Spleen (tissue), 11 donors: Measurements from ENCODE around the gene RASEF. TPM values are rescaled to one million over a fixed set of nuclear protein-coding genes. Genes with fewer than 3 reads are reported as not detected.
"Not testable (repeated sequence)": the region's sequence is repeated elsewhere in the genome, so short reads cannot be mapped to it uniquely, and the experiment has no call there.

Experiments
- DNase-seq: peaks from one replicate; pipeline ENCODE4 v3.0.0-alpha.2; 2020
- H3K27ac ChIP-seq, 8 donors: fragments of 200-600 bp; sonication (generic) in 7 of 8; 1 replicate in 4 of 8; 2 replicates in 4 of 8; pipeline versions ENCODE4 v1.5.0 to v1.8.0; 2016 to 2021; ENCODE audit warnings: inconsistent platforms in 4 of 8, mild to moderate bottlenecking in 4 of 8, moderate library complexity in 1 of 8
- H3K27me3 ChIP-seq, 7 donors: fragments of 200-600 bp; sonication (generic) in 6 of 7; replicated peaks in 1 of 7; 1 replicate in 4 of 7; 2 replicates in 3 of 7; pipeline versions ENCODE4 v1.5.0 to v1.8.0; 2016 to 2021; ENCODE audit warnings: inconsistent platforms in 3 of 7, mild to moderate bottlenecking in 1 of 7
- H3K36me3 ChIP-seq, 6 donors: fragments of 200-600 bp; sonication (generic) in 5 of 6; 1 replicate in 4 of 6; 2 replicates in 2 of 6; pipeline versions ENCODE4 v1.5.0 to v1.8.0; 2016 to 2021; ENCODE audit warnings: inconsistent platforms in 2 of 6
- H3K4me1 ChIP-seq, 6 donors: fragments of 200-600 bp; sonication (generic) in 5 of 6; 1 replicate in 3 of 6; 2 replicates in 3 of 6; pipeline versions ENCODE4 v1.5.0 to v1.8.0; 2016 to 2021; ENCODE audit warnings: inconsistent platforms in 3 of 6
- H3K4me3 ChIP-seq, 8 donors: fragments of 200-600 bp; sonication (generic) in 7 of 8; 1 replicate in 4 of 8; 2 replicates in 4 of 8; pipeline versions ENCODE4 v1.5.0 to v1.8.0; 2016 to 2021; ENCODE audit warnings: inconsistent platforms in 4 of 8, mild to moderate bottlenecking in 4 of 8, moderate library complexity in 2 of 8
- H3K9me3 ChIP-seq, 8 donors: fragments of 200-600 bp; sonication (generic) in 7 of 8; 1 replicate in 4 of 8; 2 replicates in 4 of 8; pipeline versions ENCODE4 v1.5.0 to v1.8.0; 2016 to 2021; ENCODE audit warnings: inconsistent platforms in 4 of 8
- POLR2A ChIP-seq, 3 donors: fragments of 450-650 bp; IDR thresholded peaks; one replicate each; pipeline ENCODE4 v1.5.1; 2017; ENCODE audit warnings: antibody characterized with exemption in 3 of 3, mild to moderate bottlenecking in 1 of 3
- POLR2AphosphoS5 ChIP-seq, 3 donors: sonication (generic); formaldehyde crosslinking; IDR thresholded peaks; one replicate each; pipeline ENCODE4 v1.5.1; 2017; ENCODE audit warnings: antibody characterized with exemption in 3 of 3
- WGBS, 5 donors: extraction: QIAGEN DNeasy Blood & Tissue Kit in 3 of 5; methylation state at CpG; one replicate each; pipeline versions ENCODE4 v1.1.5 to v1.1.7; 2013 to 2018; 5-methylcytosine and 5-hydroxymethylcytosine counted together
- intact Hi-C: fragments of 100-400 bp; cut with DNase I; formaldehyde crosslinking; loops from one replicate; pipeline ENCODE4 v1.15.0; 2023; ENCODE audit warnings: low total_unique reads
- polyA plus RNA-seq, 3 donors: library from polyadenylated mRNA; stranded (reverse); fragments of 200-250 nt; gene quantifications; one replicate each; pipeline ENCODE4 v1.2.1, GENCODE V29; 2013
- total RNA-seq, 7 donors: library from RNA; depleted of rRNA in 3 of 7; stranded (reverse); fragments of >200 nt in 3 of 7; fragmentation: NEBNext Ultra II Directional in 4 of 7; extraction: Animal tissue kit (Norgen Biotek cat#: 25700) in 4 of 7; gene quantifications; one replicate each; pipeline versions ENCODE4 v1.1.0 to v1.2.1, GENCODE V29; 2016 to 2021
- TF ChIP-seq, protein P1 (sequence below), 11 experiments: fragments of 200-600 bp in 7 of 11; fragments of 450-650 bp in 4 of 11; sonication (generic) in 4 of 11; IDR thresholded peaks in 8 of 11; conservative IDR thresholded peaks in 3 of 11; 1 replicate in 7 of 11; 2 replicates in 4 of 11; pipeline versions ENCODE4 v1.4.0 to v1.8.0; 2016 to 2021; ENCODE audit warnings: antibody characterized with exemption in 11 of 11, inconsistent platforms in 4 of 11, mild to moderate bottlenecking in 1 of 11
- donor health status: healthy with polysubstance abuse.
- donor health status: DM: no; HTN: no; CAD: no; lungs with moderate emphysema.
- donor health status: DM: no; HTN: no; CAD: no.
- donor health status: Bipolar disorder and iron deficiency.
- donor health status: healthy.
- donor health status: DM: no; HTN: no; CAD: no.
- donor health status: DM: yes; HTN: yes; CAD: no.

Gene RASEF
- total and polyA plus RNA-seq, 10 donors: 0.04 to 0.72 (median 0.21) TPM

DNA sequence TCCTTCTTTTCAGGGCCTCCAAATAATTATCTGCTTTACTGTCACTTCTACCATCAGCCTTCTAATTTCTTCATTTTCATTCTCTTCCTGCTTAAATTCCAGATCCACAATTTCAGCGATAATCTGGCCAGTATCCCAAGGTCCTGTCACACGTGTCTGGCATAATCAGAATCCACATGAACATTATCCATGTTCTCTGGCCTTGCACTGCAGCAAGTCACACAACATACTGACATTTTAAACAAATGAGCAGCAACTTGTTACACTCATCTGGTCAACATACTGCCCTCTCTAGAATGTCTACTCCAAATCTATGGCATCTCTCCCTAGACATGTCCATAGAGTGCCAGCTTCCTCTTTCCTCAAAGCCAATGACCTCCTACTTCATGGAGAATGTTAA lies 43.8 kb upstream of the RASEF start:
- peaks cover 0 to 3% (median 0%) of the 10 kb centered on the region in 8 donors for H3K9me3 ChIP-seq
- intact Hi-C loops: no loop called here
- no peak overlapping the region for H3K4me3 ChIP-seq
- no peaks in the 10 kb centered on the region for H3K36me3 ChIP-seq
- no peaks in the 10 kb centered on the region for H3K4me1 ChIP-seq
- H3K27ac ChIP-seq: no peak overlapping the region
- TF ChIP-seq, protein P1, sequence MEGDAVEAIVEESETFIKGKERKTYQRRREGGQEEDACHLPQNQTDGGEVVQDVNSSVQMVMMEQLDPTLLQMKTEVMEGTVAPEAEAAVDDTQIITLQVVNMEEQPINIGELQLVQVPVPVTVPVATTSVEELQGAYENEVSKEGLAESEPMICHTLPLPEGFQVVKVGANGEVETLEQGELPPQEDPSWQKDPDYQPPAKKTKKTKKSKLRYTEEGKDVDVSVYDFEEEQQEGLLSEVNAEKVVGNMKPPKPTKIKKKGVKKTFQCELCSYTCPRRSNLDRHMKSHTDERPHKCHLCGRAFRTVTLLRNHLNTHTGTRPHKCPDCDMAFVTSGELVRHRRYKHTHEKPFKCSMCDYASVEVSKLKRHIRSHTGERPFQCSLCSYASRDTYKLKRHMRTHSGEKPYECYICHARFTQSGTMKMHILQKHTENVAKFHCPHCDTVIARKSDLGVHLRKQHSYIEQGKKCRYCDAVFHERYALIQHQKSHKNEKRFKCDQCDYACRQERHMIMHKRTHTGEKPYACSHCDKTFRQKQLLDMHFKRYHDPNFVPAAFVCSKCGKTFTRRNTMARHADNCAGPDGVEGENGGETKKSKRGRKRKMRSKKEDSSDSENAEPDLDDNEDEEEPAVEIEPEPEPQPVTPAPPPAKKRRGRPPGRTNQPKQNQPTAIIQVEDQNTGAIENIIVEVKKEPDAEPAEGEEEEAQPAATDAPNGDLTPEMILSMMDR (IDR thresholded peaks at IDR 0.05 in 8 of 11, conservative IDR thresholded peaks at IDR 0.05 in 3 of 11): no peak
- no peak for TF ChIP-seq POLR2AphosphoS5 (IDR thresholded peaks at IDR 0.05)
- TF ChIP-seq POLR2A (IDR thresholded peaks at IDR 0.05): no peak
- no peak for DNase-seq
- WGBS, 5 donors: 49 to 75% (median 66%) methylated on average over 2 of the region's 2 CpGs
- H3K27me3 ChIP-seq: no peaks in the 10 kb centered on the region

- no peak for DNase-seq
- Histone ChIP-seq H3K36me3 (no peaks in the 10 kb centered on the region), H3K4me3 (no peak overlapping the region), H3K9me3 (peaks cover 0 to 3% (median 0%) of the 10 kb centered on the region in 8 donors), H3K27ac (no peak overlapping the region), H3K4me1 (no peaks in the 10 kb centered on the region), H3K27me3 (no peaks in the 10 kb centered on the region)
- intact Hi-C loops: no loop called here
- 70 to 90% (median 81%) methylated on average over 1 of the region's 1 CpG for WGBS, 5 donors
- no peak for TF ChIP-seq POLR2AphosphoS5 (IDR thresholded peaks at IDR 0.05)
- no peak for TF ChIP-seq POLR2A (IDR thresholded peaks at IDR 0.05)
- TF ChIP-seq, protein P1 (IDR thresholded peaks at IDR 0.05 in 8 of 11, conservative IDR thresholded peaks at IDR 0.05 in 3 of 11): no peak
Observed at GRCh38 chr9:83106263-83106662, 43.3 kb upstream of the RASEF start.

- Histone ChIP-seq H3K9me3 (peaks cover 0 to 12% (median 0%) of the 10 kb centered on the region in 8 donors), H3K27me3 (no peaks in the 10 kb centered on the region), H3K4me1 (no peaks in the 10 kb centered on the region), H3K36me3 (no peaks in the 10 kb centered on the region), H3K4me3 (no peak overlapping the region), H3K27ac (no peak overlapping the region)
- intact Hi-C loops: no loop called here
- WGBS, 5 donors: 95 to 99% (median 97%) methylated on average over 4 of the region's 4 CpGs
- DNase-seq: no peak
- TF ChIP-seq, protein P1 (IDR thresholded peaks at IDR 0.05 in 8 of 11, conservative IDR thresholded peaks at IDR 0.05 in 3 of 11): no peak
- TF ChIP-seq POLR2A (IDR thresholded peaks at IDR 0.05) (no peak), POLR2AphosphoS5 (IDR thresholded peaks at IDR 0.05) (no peak)
Observed at GRCh38 chr9:83097633-83098032, 34.7 kb upstream of the RASEF start.

- H3K36me3 ChIP-seq, DNase-seq, H3K27ac ChIP-seq, H3K4me1 ChIP-seq, intact Hi-C loops, H3K27me3 ChIP-seq, H3K4me3 ChIP-seq: not testable (repeated sequence)
- WGBS, 5 donors: 78 to 94% (median 88%) methylated on average over 9 to 24 of the region's 24 CpGs
- H3K9me3 ChIP-seq: peaks cover 0 to 46% (median 30%) of the 10 kb centered on the region in 8 donors
Observed at GRCh38 chr9:83093311-83093710, 30.4 kb upstream of the RASEF start.

DNA sequence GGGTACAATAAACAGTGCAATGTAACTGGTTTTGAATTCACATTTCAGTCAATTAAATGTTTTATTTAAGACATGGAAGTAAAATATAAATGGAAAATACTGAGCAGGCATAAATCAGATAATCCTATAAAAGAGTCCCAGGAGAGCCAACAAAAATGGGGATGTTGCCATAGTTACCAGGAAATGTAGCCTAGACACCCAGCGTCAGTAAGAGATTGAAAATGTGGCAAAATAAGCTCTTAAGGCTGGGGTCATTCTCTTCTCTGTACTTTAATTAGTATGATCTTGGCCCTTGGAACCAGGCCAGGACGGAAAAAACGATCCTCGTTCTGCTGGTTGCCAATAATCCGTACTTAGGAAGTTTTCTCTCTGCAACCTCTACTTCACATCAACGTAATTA lies 18.9 kb upstream of the RASEF start:
- H3K27ac ChIP-seq: no peak overlapping the region
- H3K4me1 ChIP-seq: no peaks in the 10 kb centered on the region
- TF ChIP-seq POLR2A (IDR thresholded peaks at IDR 0.05): no peak
- TF ChIP-seq, protein P1 (IDR thresholded peaks at IDR 0.05 in 8 of 11, conservative IDR thresholded peaks at IDR 0.05 in 3 of 11): no peak
- TF ChIP-seq POLR2AphosphoS5 (IDR thresholded peaks at IDR 0.05): no peak
- H3K36me3 ChIP-seq: no peaks in the 10 kb centered on the region
- 58 to 76% (median 69%) methylated on average over 6 of the region's 6 CpGs for WGBS, 5 donors
- intact Hi-C loops: no loop called here
- peaks cover 0 to 8% (median 0%) of the 10 kb centered on the region in 8 donors for H3K9me3 ChIP-seq
- no peak overlapping the region for H3K4me3 ChIP-seq
- H3K27me3 ChIP-seq: no peaks in the 10 kb centered on the region
- no peak for DNase-seq
